Measurements from ENCODE around the gene MYOZ3. TPM values are rescaled to one million over a fixed set of nuclear protein-coding genes. Genes with fewer than 3 reads are reported as not detected.

Gene MYOZ3
- total and polyA plus RNA-seq, 10 of the 15 experiments (the other 5 are each of a cell fraction or from before 2014, with no cell fraction given), result 0.04 to 1.1 (median 0.10) TPM; not detected in 4

DNA sequence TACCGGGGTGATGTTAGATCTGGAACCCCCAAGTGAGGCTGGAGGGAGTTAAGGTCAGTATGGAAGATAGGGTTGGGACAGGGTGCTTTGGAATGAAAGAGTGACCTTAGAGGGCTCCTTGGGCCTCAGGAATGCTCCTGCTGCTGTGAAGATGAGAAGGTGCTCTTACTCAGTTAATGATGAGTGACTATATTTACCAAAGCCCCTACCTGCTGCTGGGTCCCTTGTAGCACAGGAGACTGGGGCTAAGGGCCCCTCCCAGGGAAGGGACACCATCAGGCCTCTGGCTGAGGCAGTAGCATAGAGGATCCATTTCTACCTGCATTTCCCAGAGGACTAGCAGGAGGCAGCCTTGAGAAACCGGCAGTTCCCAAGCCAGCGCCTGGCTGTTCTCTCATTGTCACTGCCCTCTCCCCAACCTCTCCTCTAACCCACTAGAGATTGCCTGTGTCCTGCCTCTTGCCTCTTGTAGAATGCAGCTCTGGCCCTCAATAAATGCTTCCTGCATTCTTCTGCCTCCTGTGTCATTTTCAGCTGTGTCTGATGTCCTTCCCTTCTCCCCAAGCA lies 2.3 kb upstream of the MYOZ3 start:
- TF ChIP-seq POLR2AphosphoS2 (IDR thresholded peaks at IDR 0.05; ENCODE audit: low read depth, low read length) (peak; percentile 74; the same call in 1 of the 2 replicates), CHD2 (IDR thresholded peaks at IDR 0.05; ENCODE audit: borderline replicate concordance, low read depth, low read length) (no peak)
- no peak overlapping the region for H3K4me2 ChIP-seq (ENCODE audit: control insufficient read depth, insufficient read depth)
- WGBS (ENCODE audit: insufficient coverage, insufficient replicate concordance, low lambda C conversion rate, missing lambda C conversion rate), result 39% methylated on average over 3 of the region's 3 CpGs
- ChIA-PET RAD21 (ENCODE audit: unreplicated experiment) (interaction anchor here (5.9 kb wide), 1 partner anchor 98 kb away, joined by 56 read pairs; no protein-coding TSS in a partner anchor), POLR2A (interaction anchor here (0.6 kb wide), 1 partner anchor 77 kb away, joined by 3 read pairs; no protein-coding TSS in a partner anchor), CTCF (interaction anchor here (0.6 to 12.7 kb wide), 5 partner anchors 59 to 202 kb away, joined by 3 to 236 read pairs (median 6); partner anchors contain the start of gene IRGM), SMC1A (ENCODE audit: uncharacterized antibody, unreplicated experiment) (interaction anchor here (0.6 to 1.9 kb wide), 3 partner anchors 89 to 99 kb away, joined by 3 to 28 read pairs (median 4); no protein-coding TSS in a partner anchor)
- H4K20me1 ChIP-seq (ENCODE audit: control insufficient read depth, insufficient read depth), result no peaks in the 10 kb centered on the region
- no peaks in the 10 kb centered on the region; a peak in 2 of 4 replicates for H3K27me3 ChIP-seq (replicated peaks in 1 of 2; ENCODE audit: control insufficient read depth in 2 of 2, insufficient read depth in 2 of 2, low read length in 1 of 2)
- intact Hi-C loops (cut with micrococcal nuclease; ENCODE audit: unreplicated experiment), result loop anchor here (5.0 to 10.0 kb wide), 2 partner anchors 189 to 204 kb away; partner anchors contain the start of gene IRGM
- no peak for DNase-seq (ENCODE audit: low read depth, low spot score)
- no peak overlapping the region for H3K4me3 ChIP-seq
- no peak overlapping the region for H2AFZ ChIP-seq (ENCODE audit: control insufficient read depth, low read depth, low read length)
- no peak overlapping the region for H3K27ac ChIP-seq (ENCODE audit: control insufficient read depth, insufficient read depth)
- in situ Hi-C loops (cut with MboI), result loop anchor here (10.0 kb wide), 1 partner anchor 204 kb away; no protein-coding TSS in a partner anchor
- no peak for ATAC-seq
- no peaks in the 10 kb centered on the region for H3K36me3 ChIP-seq (ENCODE audit: control insufficient read depth in 2 of 2, insufficient read depth in 2 of 2, low read length in 1 of 2)
- no peaks in the 10 kb centered on the region for H3K79me2 ChIP-seq (ENCODE audit: control insufficient read depth, insufficient read depth, low read length)
- H3K9me3 ChIP-seq (replicated peaks; ENCODE audit: control insufficient read depth, insufficient read depth, low read length), result no peaks in the 10 kb centered on the region
- no TSS peak for BruUV-seq (replicated peaks)
- FAIRE-seq, result no peak
- H3K9ac ChIP-seq (ENCODE audit: control insufficient read depth, insufficient read depth, low read length), result no peak overlapping the region
- peaks cover 7% of the 10 kb centered on the region for H3K4me1 ChIP-seq (ENCODE audit: control insufficient read depth, insufficient read depth, low read length)

DNA sequence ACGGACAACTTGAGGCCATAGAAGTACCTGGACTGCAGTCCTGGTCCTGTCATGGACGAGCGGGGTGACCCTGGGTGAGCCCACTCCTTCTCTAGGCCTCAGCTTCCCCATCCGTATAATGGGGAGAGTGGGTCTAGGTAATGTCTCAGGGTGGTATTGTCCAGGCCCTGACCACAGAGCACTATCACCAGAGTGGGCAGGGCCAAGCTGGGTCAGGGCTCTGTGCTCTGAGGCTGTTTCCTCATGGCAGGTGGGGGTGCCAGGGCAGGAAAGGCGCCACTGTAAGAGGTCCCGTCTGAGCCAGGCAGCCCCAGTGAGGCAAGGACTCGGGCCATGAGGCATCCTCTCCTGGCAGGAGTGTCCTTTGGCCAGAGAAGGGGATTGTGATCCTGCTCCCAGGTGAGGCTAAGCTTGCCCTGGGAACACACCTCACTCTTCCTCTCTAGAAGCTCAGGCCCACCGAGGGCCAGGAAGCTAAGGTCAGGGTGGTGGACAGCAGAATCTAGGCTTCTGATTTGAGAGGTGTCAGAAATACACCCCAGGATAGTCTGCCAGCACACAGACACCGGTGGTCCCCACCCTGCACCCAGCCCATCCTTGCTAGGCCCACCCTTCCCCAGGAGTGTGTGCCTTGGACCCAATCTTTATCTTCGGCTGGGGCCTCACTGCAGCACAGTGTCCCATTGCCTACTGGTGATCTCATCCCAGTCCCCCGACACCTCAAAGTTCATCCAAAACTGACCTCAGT lies 1.5 kb upstream of the MYOZ3 start:
- TF ChIP-seq TARDBP (IDR thresholded peaks at IDR 0.05; ENCODE audit: borderline replicate concordance) (no peak), TCF3 (IDR thresholded peaks at IDR 0.05; ENCODE audit: borderline replicate concordance, insufficient read depth, low read depth, low read length) (no peak), GATAD2B (conservative IDR thresholded peaks at IDR 0.05; ENCODE audit: low read depth) (no peak), BRCA1 (IDR thresholded peaks at IDR 0.05; ENCODE audit: low read depth, low read length) (no peak), DPF2 (IDR thresholded peaks at IDR 0.05) (no peak)
- DNase-seq (ENCODE audit: low read depth, low spot score) (no peak), FAIRE-seq (no peak), ATAC-seq (no peak)
- H3K9ac ChIP-seq (ENCODE audit: control insufficient read depth, insufficient read depth, low read length), result no peak overlapping the region
- 53% methylated on average over 11 of the region's 11 CpGs for WGBS (ENCODE audit: insufficient coverage, insufficient replicate concordance, low lambda C conversion rate, missing lambda C conversion rate)
- H3K36me3 ChIP-seq (ENCODE audit: control insufficient read depth in 2 of 2, insufficient read depth in 2 of 2, low read length in 1 of 2), result no peaks in the 10 kb centered on the region
- intact Hi-C loops (cut with micrococcal nuclease; ENCODE audit: unreplicated experiment), result loop anchor here (5.0 to 10.0 kb wide), 2 partner anchors 188 to 205 kb away; partner anchors contain the start of gene IRGM
- H3K27ac ChIP-seq (ENCODE audit: control insufficient read depth, insufficient read depth), result no peak overlapping the region
- H3K79me2 ChIP-seq (ENCODE audit: control insufficient read depth, insufficient read depth, low read length), result no peaks in the 10 kb centered on the region
- in situ Hi-C loops (cut with MboI), result loop anchor here (10.0 kb wide), 1 partner anchor 205 kb away; no protein-coding TSS in a partner anchor
- ChIA-PET CTCF (interaction anchor here (1.3 to 12.7 kb wide), 2 partner anchors 80 to 98 kb away, joined by 3 to 236 read pairs; no protein-coding TSS in a partner anchor), RAD21 (ENCODE audit: unreplicated experiment) (interaction anchor here (5.9 kb wide), 1 partner anchor 99 kb away, joined by 56 read pairs; no protein-coding TSS in a partner anchor), POLR2A (interaction anchor here (0.6 kb wide), 1 partner anchor 76 kb away, joined by 3 read pairs; no protein-coding TSS in a partner anchor), SMC1A (ENCODE audit: uncharacterized antibody, unreplicated experiment) (interaction anchor here (0.6 to 1.2 kb wide), 2 partner anchors 49 to 100 kb away, joined by 3 to 4 read pairs; no protein-coding TSS in a partner anchor)
- H3K27me3 ChIP-seq (replicated peaks in 1 of 2; ENCODE audit: control insufficient read depth in 2 of 2, insufficient read depth in 2 of 2, low read length in 1 of 2), result no peaks in the 10 kb centered on the region; a peak in 2 of 4 replicates
- H4K20me1 ChIP-seq (ENCODE audit: control insufficient read depth, insufficient read depth), result no peaks in the 10 kb centered on the region
- BruUV-seq (replicated peaks), result no TSS peak
- no peak overlapping the region for H3K4me2 ChIP-seq (ENCODE audit: control insufficient read depth, insufficient read depth)
- H2AFZ ChIP-seq (ENCODE audit: control insufficient read depth, low read depth, low read length), result no peak overlapping the region
- H3K4me3 ChIP-seq, result no peak overlapping the region
- peaks cover 7% of the 10 kb centered on the region for H3K4me1 ChIP-seq (ENCODE audit: control insufficient read depth, insufficient read depth, low read length)
- H3K9me3 ChIP-seq (replicated peaks; ENCODE audit: control insufficient read depth, insufficient read depth, low read length), result no peaks in the 10 kb centered on the region
